NCI-H187 treated with DMSO at 0.1 percent for 48 hours (cell line): ENCODE measurements around the gene BCOR.

Experiments used
- DNase-seq: peaks from one replicate; lab custom pipeline; 2025; lab: John Stamatoyannopoulos, UW

The BCOR gene

DNA sequence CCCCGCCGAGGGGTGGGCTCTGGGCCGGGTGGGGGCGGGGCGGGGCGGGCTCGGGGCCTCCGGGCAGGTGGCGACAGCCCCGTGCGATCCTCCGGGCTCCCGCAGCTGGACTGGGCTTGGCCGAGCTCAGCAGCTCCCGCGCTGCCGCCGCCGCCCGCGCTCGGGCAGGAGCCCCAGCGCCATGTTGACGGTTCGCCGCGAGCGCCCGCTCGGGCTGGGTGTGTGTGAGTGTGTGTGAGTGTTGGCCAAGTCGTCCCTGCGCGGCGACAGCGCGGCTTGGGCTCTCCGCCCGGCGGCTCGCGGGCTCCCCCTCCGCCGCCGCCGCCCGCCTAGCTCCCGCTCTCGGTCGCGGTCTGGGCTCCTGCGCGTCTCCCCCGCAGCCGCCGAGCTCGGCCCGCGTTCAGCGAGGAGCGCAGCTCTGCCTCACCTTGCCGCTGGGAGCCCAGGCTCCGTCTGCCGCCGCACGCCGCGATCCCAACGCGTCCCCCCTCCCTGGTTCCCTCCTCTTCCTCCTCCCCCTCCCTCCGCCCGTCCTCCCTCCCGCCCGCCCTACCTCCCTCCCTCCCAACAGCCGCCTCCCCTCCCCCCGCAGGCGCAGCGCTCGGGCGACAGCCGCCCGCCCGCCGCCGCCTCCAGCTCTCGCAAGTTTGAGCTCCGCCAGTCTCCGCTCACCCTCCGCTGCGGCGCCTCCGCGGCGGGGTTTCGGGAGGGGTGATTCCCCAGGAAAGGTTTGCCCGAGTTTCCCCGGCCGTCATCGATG lies at the start of gene BCOR:
BCOR (minus strand) TSS at position 455 of the 760 bp plus-strand sequence. CDS start 20,029 bp downstream, outside the sequence.
- no peak for DNase-seq

DNA sequence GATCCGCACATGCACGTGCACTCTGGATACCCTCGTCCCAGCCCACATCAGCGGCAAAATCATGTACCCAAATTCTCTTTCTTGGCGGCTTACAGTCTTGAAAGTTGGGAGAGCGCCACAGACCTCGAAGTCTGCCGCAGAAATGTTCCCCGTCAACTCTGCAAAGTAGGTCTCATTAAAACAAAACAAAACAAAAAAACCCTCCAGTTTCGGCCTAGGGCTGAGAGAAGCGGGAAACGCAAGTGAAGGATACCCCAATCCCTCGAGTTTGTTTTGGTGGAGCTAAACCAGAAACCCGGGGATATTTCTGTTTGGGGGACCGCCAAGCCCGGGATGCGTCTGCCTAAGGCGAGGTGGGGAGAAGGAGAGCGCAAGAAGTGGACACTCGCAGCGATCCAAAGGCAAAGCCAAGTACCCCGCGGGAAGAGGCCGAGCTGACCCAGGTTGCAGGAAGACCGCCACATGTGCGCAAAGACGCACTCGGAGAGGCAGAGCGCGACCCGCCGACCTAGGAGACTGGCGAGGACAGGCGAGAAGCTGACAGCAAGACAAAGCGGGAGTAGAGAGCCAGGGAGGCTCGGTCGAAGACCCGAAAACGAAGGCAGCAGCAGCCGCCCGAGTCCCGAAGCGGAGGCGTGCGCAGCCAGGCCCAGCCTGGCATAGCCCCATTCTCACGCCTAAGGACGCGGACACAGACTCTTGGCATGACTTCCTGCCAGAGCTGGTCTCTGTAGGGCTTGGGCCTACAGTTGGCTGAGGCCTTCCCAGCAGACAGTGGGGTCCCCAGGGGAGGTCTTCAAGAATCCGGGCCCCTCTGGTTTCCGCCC lies 49.6 kb upstream of the BCOR start:
- no peak for DNase-seq

DNA sequence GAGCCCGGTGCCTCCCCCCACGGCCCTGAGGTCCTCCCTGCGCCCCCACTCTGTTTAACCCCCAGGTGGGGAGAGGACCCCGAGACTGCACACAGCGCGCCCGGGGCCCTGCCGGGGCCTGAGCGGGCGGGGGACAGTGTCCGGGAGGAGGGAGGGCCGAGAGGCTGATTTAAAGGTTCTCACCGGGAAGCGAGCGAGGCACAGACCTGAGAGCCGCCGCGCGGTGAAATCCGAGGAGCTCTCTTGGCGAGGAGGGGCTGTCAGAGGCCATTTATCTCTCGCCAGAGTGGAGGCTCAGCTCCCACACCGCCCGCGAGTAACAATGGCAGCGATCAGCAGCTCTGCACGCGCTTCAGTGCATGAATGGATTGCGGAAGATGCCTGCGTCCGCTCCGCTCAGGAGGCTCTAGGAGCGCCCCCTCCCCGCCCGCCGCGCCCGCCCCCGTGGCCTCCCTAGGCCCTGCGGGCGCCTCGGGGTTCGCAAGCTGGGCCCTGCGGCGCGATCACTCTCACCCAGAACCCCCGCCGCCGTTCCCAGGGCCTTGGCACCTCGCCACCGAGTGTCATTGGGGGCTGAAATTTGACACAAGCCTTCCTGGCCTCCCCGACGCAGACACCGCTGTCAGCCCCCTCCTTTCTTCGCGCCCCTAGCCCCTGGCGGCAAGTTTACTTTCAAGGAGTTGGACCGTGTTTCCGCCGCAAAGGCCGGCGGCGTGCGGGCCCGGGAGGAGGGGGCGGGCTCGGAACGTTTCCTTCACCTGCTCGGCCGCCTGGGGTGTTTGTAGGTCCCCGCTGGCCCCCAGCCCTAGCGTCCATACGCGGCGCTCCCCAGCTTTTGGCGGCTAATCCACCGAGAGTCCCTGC lies 48.7 kb upstream of the BCOR start:
- no peak for DNase-seq

DNA sequence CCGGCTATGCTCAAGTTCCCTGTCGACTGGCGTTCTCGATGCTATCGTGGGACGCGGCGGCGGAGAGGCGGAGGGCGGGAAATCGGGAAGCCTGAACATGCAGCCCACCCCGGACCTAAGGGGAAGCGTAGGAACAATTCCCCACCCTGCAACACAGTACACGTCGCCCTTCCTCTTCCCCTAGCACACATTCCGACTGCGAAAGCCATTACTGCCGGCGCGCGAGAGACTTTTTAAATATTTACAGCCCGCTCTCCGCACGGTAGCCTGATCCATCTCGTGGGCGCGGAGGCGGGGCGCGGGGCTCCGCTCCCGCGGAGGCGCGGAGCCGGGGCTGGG lies 48.1 kb upstream of the BCOR start:
- DNase-seq: no peak

DNA sequence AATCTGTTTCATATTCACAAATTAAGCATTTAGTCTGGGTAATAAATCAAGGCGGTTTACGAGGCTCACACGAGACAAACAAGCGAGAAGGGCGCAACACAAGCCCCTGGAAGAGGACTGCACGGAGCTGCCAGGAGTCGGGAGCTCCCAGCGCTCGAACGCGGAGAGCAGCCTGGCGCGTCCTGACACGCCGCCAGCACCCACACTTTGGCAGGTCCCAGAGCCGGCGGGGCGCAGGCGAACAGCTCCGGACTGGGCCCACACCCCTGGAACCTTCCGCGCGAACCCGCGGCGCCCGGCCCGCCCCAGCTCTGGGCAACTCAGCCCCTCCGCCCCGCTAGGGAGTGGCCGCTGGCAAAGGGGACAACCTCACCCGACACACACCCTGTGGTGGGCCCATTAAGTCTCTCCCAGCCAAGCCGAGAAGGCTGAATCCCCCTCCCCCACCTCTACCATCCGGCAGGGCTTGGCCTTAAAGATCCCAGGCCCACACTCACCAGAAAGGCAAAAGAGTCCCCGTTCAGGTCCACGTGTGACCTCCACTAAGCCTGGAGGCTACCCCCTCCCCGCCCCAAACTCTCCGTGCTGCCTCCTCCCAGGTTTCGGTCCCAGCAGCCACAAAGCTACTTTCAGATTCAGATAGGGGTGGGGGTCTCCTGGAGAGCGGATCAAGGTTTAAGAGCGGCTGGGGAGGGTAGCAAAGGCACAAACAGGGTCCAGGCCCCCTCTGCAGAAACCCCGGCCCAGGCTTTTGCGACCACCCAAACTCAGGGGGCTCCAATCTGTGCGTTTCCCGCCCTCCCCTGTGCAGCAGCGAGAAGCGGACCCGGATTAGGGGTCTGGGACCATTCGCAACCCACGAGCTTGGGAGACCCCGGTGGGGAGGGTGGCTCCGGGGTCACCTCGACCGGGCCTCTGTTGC lies 47.5 kb upstream of the BCOR start:
- DNase-seq: no peak

DNA sequence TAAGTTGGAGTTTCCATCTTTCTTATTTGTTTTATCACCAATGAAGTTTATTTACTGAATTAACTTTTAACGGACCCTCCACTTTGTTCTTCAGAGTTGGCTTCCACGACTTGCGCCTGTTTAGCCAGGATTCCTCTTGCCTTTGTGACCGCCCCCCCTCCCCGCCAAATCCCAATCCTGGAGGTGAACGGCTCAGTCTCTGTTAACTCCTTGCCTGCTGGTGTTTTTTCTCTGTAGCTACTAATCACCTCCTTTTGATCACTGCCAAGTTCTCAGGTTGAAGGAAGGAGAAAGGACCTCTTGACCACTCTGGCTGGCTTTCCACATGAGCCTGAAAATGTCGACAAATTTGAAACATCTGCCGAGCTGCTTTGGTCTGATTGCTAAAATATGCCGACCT lies 46.8 kb upstream of the BCOR start:
- no peak for DNase-seq

DNA sequence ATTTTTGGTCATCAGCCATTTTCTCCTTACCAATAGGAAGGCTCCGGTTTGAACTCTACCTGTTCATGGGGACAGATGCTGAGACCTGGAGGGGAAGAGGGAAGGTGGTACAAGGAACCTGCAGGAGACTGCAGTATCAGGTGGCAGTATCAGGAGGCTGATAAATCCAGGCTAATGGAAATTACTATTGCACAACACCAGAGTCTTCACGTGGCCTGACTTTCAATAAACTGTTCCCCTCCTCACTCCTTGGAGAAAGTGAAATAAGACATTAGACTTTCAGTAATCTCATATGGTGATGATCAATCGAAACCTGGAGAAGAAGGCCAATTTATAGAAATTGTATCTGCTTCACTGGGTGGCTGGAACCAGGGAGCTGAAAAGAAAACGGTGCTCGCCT lies 46.2 kb upstream of the BCOR start:
- no peak for DNase-seq

DNA sequence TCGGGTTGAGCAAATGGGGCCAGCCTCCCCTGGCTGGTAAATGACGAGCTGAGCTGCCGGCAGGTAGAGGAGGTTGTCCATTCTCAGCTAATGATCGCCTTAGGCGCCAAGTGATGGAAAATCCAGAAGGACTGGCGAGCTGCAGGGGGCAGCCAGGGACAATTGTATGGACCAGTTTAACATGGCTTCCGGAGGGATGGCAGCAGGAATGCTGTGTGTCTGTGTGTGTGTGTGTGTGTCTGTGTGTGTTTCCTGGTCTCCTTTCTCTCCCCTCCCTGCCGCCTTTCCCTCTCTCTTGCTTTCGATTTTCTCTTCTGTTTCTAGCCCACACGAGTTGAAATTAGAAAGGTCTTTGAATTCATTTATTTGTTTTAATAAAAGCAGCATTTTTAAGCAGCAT lies 45.2 kb upstream of the BCOR start:
- no peak for DNase-seq

DNA sequence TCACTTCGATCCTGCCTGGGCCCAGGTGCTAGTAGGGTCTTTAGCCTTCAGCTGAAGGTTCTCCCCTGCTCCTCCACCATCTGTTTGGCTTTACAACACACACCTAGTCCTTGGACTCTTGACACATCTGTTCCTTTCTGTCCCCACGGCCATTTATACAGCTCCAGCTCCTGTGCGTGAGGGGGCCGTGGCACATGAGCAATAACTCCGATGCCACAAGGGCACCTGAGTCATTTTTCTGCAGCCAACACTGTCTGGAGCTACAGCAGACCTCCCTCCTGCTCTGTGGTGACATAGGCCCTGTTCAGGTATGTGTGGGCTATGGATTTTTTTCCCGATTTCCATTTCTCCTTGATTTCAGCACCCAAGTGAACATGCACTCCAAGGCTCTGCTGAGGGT lies 44.7 kb upstream of the BCOR start:
- no peak for DNase-seq

DNA sequence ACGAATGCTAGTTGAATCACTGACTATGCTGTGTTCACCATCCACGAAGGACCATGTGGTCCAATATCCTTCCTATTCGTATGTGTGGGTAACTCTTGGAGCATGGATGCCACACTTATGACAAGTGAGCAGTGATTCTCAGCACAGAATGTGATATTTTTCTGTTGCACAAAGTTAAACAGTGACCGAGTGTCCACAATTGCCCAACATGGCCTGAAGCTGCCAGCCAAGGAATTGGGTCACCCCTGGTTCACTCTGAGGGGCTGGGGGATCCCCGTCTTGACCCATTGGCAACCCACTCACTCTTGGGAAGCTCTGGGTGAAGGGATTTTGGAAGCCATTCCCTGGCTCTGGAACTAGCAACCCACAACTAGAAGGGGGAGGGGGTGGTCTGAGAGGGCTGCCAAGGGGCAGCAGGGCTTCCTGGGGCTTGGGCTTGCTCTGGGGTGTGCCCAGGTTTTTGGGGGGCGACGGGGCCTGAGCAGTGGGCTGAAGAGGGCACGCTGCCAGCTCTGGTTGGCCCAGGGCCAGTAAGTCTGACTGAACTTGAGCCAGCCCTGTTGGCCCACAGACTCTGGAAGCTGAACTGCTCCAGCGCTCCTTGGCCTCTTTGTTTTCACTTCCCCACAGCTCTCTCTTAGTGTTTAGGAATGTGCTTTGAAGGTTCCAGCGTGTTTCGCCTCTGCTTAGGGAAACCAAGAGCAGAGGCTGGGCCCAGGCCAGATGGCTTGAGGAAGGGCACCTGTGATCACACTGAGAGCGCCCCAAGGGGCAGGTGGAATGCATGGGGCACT lies 43.1 kb upstream of the BCOR start:
- DNase-seq: no peak

DNA sequence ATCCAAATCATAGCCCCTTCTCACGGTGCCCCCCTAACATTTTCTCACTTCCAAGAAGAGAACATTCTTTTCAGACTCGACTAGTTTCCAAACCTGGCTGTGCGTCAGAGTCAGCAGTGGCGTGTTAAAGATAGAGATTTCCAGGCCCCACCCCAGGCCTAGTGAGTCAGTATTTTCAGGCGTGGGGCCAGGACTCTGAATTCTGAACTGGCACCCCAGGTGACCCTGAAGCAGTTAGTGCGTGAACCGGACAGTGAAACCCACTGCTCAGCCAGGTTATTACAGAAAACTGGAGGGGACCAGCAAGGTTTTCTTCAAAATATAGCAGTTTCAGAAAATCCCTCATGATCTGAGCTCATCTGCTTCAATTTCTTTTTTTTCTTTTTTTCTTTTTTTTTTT lies 35.0 kb upstream of the BCOR start:
- no peak for DNase-seq

DNA sequence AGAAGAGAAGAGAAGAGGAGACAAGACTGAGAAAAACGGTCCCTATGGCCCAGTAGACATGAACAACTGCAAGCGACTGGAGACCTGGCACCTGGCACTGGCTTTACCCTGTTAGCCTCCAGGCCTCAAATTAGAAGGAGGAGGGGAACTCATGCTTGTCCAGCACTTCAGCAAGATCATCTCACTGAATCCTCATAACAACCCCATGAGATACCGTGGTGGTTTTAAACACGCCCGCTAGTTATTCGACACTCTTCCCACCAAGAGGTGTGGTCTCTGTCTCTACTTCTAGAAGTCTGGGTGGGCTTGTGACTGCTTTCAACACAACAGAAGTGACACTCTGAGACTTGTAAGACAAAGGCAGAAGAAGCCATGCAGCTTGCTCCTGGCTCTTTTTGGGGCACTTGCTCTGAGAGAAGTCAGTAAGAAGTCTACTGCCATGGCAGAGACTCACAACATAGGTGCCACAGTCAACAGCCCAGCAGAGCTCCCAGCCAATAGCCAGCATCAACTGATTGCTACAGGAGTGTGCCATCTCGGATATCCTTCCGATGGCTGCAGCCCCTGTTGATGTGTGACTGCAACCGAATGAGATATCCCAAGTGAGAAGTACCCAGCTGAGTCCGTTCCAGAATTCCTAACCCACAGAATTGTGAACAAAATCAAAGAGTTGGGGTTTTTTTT lies 34.0 kb upstream of the BCOR start:
- no peak for DNase-seq

DNA sequence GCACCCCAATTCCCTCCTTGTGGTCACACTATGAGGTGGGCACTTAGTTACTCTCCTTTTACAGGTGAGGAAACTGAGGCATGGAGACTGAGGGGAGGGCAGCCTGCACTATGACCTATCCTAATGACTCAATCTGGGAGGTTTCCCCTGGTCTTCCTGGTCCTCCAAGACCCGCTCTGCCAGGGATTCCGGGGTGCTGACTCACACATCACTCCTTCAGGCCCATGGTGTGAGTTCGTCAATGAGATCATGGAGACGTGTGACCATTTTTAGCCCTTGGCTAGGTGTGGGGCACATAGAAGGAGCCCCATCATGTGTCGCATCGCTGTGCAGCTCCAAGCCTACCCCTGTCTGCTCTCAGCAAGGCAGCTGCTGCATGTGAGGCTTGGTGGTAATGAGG lies 32.4 kb upstream of the BCOR start:
- no peak for DNase-seq

DNA sequence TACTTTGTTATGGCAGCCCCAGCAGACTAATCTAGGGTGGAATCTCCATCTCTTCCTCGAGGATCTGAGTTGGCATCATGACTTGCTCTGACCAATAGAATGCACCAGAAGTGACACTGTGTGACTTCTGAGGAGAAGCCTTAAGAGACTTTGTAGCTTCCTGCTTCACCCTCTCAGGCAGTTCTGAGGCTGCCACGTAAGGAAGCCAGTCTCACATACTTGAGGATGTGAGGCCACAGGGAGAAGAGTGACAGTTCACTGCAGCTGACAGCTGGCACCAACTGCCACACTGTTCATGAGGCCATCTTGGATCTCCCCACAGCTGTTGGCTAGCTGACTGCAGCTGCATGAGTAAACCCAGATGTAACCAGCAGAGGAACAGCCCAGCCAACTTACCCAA lies 29.3 kb upstream of the BCOR start:
- no peak for DNase-seq

DNA sequence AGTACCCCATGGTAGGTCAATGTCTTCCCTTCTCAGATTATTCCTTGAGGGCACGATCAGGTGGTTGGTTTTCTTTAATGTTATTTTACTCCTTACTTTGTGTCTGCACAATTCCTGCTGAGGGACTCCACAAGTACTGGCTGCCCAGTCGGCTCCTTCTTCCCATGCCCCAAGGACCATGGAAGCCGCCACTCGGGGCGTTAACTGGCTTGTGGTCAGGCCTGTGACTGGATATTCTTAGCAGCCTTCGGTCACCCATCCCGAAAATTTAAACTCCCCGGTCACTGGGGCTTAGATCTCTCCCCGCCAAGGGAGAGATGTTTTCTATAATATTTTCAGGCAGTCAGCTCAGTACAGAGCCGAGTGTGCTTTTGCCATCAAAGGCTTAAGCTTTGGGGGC lies 24.7 kb upstream of the BCOR start:
- no peak for DNase-seq

DNA sequence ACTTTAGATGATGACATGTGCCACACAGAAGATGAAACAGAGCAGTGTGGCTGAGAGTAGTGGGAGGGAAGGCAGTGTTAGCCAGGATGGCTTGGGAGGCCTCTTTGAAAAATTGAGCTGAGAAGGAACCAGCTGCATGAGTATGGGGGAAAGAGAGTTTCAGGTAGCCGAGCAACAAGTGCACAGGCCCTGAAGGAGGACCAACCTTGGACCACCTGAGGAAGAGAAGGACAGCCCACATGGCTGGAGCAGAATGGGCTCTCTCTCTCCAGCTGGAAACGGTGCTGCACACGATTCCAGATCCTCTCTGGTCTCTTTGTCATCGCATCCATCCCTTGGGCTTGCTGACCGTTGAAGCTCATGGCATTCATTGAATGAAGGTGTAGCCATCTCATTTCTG lies 23.9 kb upstream of the BCOR start:
- DNase-seq: no peak

DNA sequence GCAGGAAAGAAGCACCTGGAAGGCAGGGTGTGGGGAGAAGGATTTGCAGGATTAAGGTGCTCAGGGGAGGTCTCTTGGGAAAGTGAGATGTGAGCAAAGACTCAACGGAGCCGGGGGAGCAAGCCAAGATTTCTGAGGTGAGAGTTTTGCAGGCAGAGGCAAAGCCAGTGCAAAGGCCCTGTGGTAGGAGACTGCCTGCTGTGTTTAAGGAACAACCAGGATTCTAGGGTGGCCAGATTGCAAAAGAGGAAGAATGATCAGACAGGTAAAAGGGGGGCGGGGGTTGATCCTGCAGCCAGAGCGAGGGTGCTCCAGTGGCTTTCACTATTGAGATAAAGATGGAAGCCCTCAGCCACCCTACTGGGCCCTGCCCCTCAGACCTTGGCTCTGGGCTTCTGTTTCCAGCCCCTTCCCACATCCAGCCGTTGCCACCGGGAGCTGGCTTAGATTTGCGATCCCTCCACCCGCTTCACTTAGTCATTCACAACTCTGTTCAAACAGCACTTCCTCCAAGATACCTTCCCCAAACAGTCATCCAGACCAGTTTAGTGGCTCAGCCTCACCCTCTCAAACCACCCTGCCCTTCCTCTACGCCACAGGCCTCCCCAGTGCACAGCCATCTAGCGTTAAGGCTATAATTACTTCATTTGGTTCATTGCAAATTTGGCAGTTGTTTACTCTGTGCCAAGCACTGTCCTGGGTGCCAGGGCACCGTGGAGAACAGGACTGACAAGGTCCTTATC lies 23.3 kb upstream of the BCOR start:
- no peak for DNase-seq

DNA sequence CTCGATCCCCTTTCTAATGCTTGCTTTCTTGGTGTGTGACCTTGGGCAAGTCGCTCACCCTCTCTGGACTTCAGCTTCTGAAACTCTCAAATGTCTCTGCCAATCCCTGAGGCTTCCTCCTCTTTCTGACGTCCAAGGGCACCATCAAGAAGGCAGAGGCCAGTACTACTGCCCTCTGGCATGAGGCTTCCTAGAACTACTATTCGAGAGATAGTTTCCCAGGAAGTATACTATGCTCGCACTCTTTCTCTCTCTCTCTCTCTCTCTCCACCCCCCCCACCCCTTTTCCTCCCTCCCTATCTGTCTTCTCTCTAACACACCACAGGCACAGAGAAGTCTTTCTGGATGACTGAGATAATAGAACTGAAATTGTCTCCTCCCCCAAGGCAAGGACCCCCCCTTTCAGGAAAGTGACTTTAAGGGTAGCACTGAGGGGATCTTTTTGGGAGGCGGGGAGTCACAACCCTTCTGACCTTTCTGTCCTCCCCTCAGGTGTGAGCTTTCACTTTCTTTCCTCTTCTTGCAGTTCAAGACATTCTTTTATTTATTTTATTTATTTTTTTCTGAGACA lies 20.0 kb upstream of the BCOR start:
- DNase-seq: no peak

DNA sequence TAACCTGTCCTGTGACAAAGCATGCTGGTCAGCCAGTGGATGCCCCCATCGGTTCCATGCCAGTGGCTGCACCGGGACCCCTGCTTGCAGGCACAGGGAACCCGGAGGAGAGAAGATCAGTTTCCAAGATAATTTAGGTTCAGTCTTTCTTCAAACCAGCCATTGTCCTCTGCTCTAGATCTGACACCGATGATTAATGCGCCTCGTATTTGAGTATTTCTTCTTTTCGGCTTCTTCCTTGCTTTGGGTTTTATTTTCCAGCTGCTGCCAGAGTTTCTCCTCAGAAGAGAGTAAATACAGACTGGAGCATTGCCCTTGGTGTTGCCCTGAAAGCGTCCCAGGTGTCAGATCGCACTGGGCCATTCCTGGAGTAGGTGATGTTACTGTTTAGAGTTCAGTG lies 19.2 kb upstream of the BCOR start:
- DNase-seq: no peak
